Immature natural killer cell (primary cell): ENCODE measurements around the gene CALN1. TPM values are rescaled to one million over a fixed set of nuclear protein-coding genes. Genes with fewer than 3 reads are reported as not detected.
"Not testable (repeated sequence)": the region's sequence is repeated elsewhere in the genome, so short reads cannot be mapped to it uniquely, and the experiment has no call there.

Experiments
- DNase-seq, 3 donors: peaks; one replicate each; pipeline ENCODE4 v3.0.0; 2022; ENCODE audit warnings: mixed read lengths in 1 of 3
- H3K27ac Mint-ChIP-seq, 6 donors: one replicate each; pipeline ENCODE4 v1.8.0; 2020; ENCODE audit warnings: mixed read lengths in 6 of 6, mild to moderate bottlenecking in 5 of 6, inconsistent platforms in 4 of 6, moderate library complexity in 3 of 6
- H3K27me3 Mint-ChIP-seq, 3 donors: one replicate each; pipeline ENCODE4 v1.8.0; 2020 to 2021; ENCODE audit warnings: low read depth in 3 of 3, mild to moderate bottlenecking in 3 of 3, mixed read lengths in 3 of 3, moderate library complexity in 3 of 3, inconsistent platforms in 1 of 3
- H3K36me3 Mint-ChIP-seq, 3 donors: one replicate each; pipeline ENCODE4 v1.8.0; 2020; ENCODE audit warnings: mixed read lengths in 3 of 3, inconsistent platforms in 2 of 3, mild to moderate bottlenecking in 2 of 3
- H3K4me1 Mint-ChIP-seq, 2 donors: one replicate each; pipeline ENCODE4 v1.8.0; 2020; ENCODE audit warnings: inconsistent platforms in 2 of 2, mild to moderate bottlenecking in 2 of 2, mixed read lengths in 2 of 2, moderate library complexity in 1 of 2
- H3K4me3 Mint-ChIP-seq, 5 donors: one replicate each; pipeline ENCODE4 v1.8.0; 2020; ENCODE audit warnings: mild to moderate bottlenecking in 5 of 5, mixed read lengths in 5 of 5, inconsistent platforms in 3 of 5, moderate library complexity in 3 of 5
- H3K9me3 Mint-ChIP-seq, 6 donors: one replicate each; pipeline ENCODE4 v1.8.0; 2020; ENCODE audit warnings: mild to moderate bottlenecking in 6 of 6, mixed read lengths in 6 of 6, inconsistent platforms in 4 of 6, moderate library complexity in 3 of 6
- polyA plus RNA-seq, 3 donors: library from polyadenylated mRNA; unstranded; fragments of 300-500 nt; fragmentation: Illumina TruSeq; gene quantifications; one replicate each; pipeline ENCODE4 v1.2.3, GENCODE V29; 2021

CALN1 gene
- polyA plus RNA-seq, 3 donors from 2014 or later: not detected

- DNase-seq: no peak
- Mint-ChIP-seq H3K4me3 (no peak overlapping the region), H3K36me3 (peaks cover 0 to 5% (median 0%) of the 10 kb centered on the region in 3 donors), H3K27ac (no peak overlapping the region), H3K4me1 (no peaks in the 10 kb centered on the region), H3K9me3 (peaks cover 0 to 3% (median 0%) of the 10 kb centered on the region in 6 donors), H3K27me3 (peaks cover 3 to 10% (median 6%) of the 10 kb centered on the region in 3 donors)
These were observed 8.6 kb downstream of the CALN1 start for GRCh38 chr7:72403458-72404076.

GRCh38 chr7:72394016-72394415 is 18.1 kb downstream of the CALN1 start:
- H3K9me3 Mint-ChIP-seq: peaks cover 0 to 4% (median 0%) of the 10 kb centered on the region in 6 donors
- no peaks in the 10 kb centered on the region for H3K36me3 Mint-ChIP-seq

GRCh38 chr7:72391821-72392377 is 20.2 kb downstream of the CALN1 start:
- H3K4me1 Mint-ChIP-seq: no peaks in the 10 kb centered on the region
- peaks cover 0 to 4% (median 0%) of the 10 kb centered on the region in 6 donors for H3K9me3 Mint-ChIP-seq
- peaks cover 0 to 6% (median 0%) of the 10 kb centered on the region in 3 donors for H3K27me3 Mint-ChIP-seq
- no peak for DNase-seq
- H3K27ac Mint-ChIP-seq: no peak overlapping the region
- no peaks in the 10 kb centered on the region for H3K36me3 Mint-ChIP-seq
- no peak overlapping the region for H3K4me3 Mint-ChIP-seq

More at GRCh38 chr7:72394016-72394415, 18.1 kb downstream of the CALN1 start:
- no peak for DNase-seq
- H3K27me3 Mint-ChIP-seq: peaks cover 3 to 4% (median 3%) of the 10 kb centered on the region in 3 donors
- no peak overlapping the region for H3K27ac Mint-ChIP-seq
- H3K4me1 Mint-ChIP-seq: no peaks in the 10 kb centered on the region
- H3K4me3 Mint-ChIP-seq: no peak overlapping the region

GRCh38 chr7:72386118-72386517 is 26.0 kb downstream of the CALN1 start:
- H3K36me3 Mint-ChIP-seq: no peaks in the 10 kb centered on the region
- peaks cover 0 to 1% (median 0%) of the 10 kb centered on the region in 6 donors for H3K9me3 Mint-ChIP-seq
- no peak for DNase-seq
- no peak overlapping the region for H3K4me3 Mint-ChIP-seq
- peaks cover 2 to 5% (median 4%) of the 10 kb centered on the region in 3 donors for H3K27me3 Mint-ChIP-seq
- H3K27ac Mint-ChIP-seq: no peak overlapping the region
- no peaks in the 10 kb centered on the region for H3K4me1 Mint-ChIP-seq

GRCh38 chr7:72362246-72362645 is 49.9 kb downstream of the CALN1 start:
- Mint-ChIP-seq H3K27ac (no peak overlapping the region), H3K9me3 (no peaks in the 10 kb centered on the region), H3K27me3 (peaks cover 0 to 2% (median 0%) of the 10 kb centered on the region in 3 donors), H3K4me3 (no peak overlapping the region), H3K36me3 (no peaks in the 10 kb centered on the region), H3K4me1 (no peaks in the 10 kb centered on the region)
- DNase-seq: no peak

GRCh38 chr7:72345208-72345727 is 66.9 kb downstream of the CALN1 start:
- H3K4me1 Mint-ChIP-seq: no peaks in the 10 kb centered on the region
- peaks cover 5 to 9% (median 5%) of the 10 kb centered on the region in 3 donors for H3K27me3 Mint-ChIP-seq
- no peak overlapping the region for H3K4me3 Mint-ChIP-seq
- no peak for DNase-seq
- no peak overlapping the region for H3K27ac Mint-ChIP-seq
- H3K9me3 Mint-ChIP-seq: peaks cover 0 to 4% (median 0%) of the 10 kb centered on the region in 6 donors
- H3K36me3 Mint-ChIP-seq: no peaks in the 10 kb centered on the region

GRCh38 chr7:72343991-72344390 is 68.1 kb downstream of the CALN1 start:
- H3K36me3 Mint-ChIP-seq: no peaks in the 10 kb centered on the region
- no peak for DNase-seq
- H3K4me3 Mint-ChIP-seq: no peak overlapping the region
- no peaks in the 10 kb centered on the region for H3K4me1 Mint-ChIP-seq
- no peak overlapping the region for H3K27ac Mint-ChIP-seq
- H3K9me3 Mint-ChIP-seq: peaks cover 0 to 4% (median 0%) of the 10 kb centered on the region in 6 donors
- H3K27me3 Mint-ChIP-seq: peaks cover 2 to 9% (median 4%) of the 10 kb centered on the region in 3 donors

GRCh38 chr7:72343354-72343753 is 68.8 kb downstream of the CALN1 start:
- not testable (repeated sequence) for H3K27me3 Mint-ChIP-seq, H3K27ac Mint-ChIP-seq, DNase-seq, H3K36me3 Mint-ChIP-seq, H3K4me1 Mint-ChIP-seq, H3K4me3 Mint-ChIP-seq, H3K9me3 Mint-ChIP-seq

GRCh38 chr7:72337390-72338167 is 74.6 kb downstream of the CALN1 start:
- peaks cover 0 to 13% (median 9%) of the 10 kb centered on the region in 3 donors for H3K27me3 Mint-ChIP-seq
- no peak overlapping the region for H3K4me3 Mint-ChIP-seq
- no peaks in the 10 kb centered on the region for H3K9me3 Mint-ChIP-seq
- no peaks in the 10 kb centered on the region for H3K4me1 Mint-ChIP-seq
- no peak for DNase-seq
- no peak overlapping the region for H3K27ac Mint-ChIP-seq
- H3K36me3 Mint-ChIP-seq: no peaks in the 10 kb centered on the region

GRCh38 chr7:72336632-72337389 is 75.3 kb downstream of the CALN1 start:
- Mint-ChIP-seq H3K27me3 (peaks cover 0 to 13% (median 9%) of the 10 kb centered on the region in 3 donors), H3K4me3 (no peak overlapping the region), H3K9me3 (no peaks in the 10 kb centered on the region), H3K36me3 (no peaks in the 10 kb centered on the region), H3K27ac (no peak overlapping the region), H3K4me1 (no peaks in the 10 kb centered on the region)
- no peak for DNase-seq

GRCh38 chr7:72336382-72336631 is 75.8 kb downstream of the CALN1 start:
- Mint-ChIP-seq H3K27ac (no peak overlapping the region), H3K9me3 (no peaks in the 10 kb centered on the region), H3K4me1 (no peaks in the 10 kb centered on the region), H3K36me3 (no peaks in the 10 kb centered on the region), H3K27me3 (peaks cover 0 to 13% (median 9%) of the 10 kb centered on the region in 3 donors), H3K4me3 (no peak overlapping the region)
- no peak for DNase-seq

GRCh38 chr7:72335561-72336381 is 76.4 kb downstream of the CALN1 start:
- peaks cover 0 to 13% (median 7%) of the 10 kb centered on the region in 3 donors for H3K27me3 Mint-ChIP-seq
- no peaks in the 10 kb centered on the region for H3K9me3 Mint-ChIP-seq
- H3K36me3 Mint-ChIP-seq: no peaks in the 10 kb centered on the region
- no peak overlapping the region for H3K4me3 Mint-ChIP-seq
- no peak overlapping the region for H3K27ac Mint-ChIP-seq
- H3K4me1 Mint-ChIP-seq: no peaks in the 10 kb centered on the region
- no peak for DNase-seq

GRCh38 chr7:72334698-72335097 is 77.4 kb downstream of the CALN1 start:
- no peaks in the 10 kb centered on the region for H3K9me3 Mint-ChIP-seq
- no peaks in the 10 kb centered on the region for H3K36me3 Mint-ChIP-seq

More at GRCh38 chr7:72334698-72335097, 77.4 kb downstream of the CALN1 start:
- no peak for DNase-seq
- Mint-ChIP-seq H3K4me3 (no peak overlapping the region), H3K4me1 (no peaks in the 10 kb centered on the region), H3K27ac (no peak overlapping the region), H3K27me3 (peaks cover 0 to 13% (median 6%) of the 10 kb centered on the region in 3 donors)
